ENCODE data around the gene RCAN2. TPM values are rescaled to one million over a fixed set of nuclear protein-coding genes. Genes with fewer than 3 reads are reported as not detected.

RCAN2 gene
- total RNA-seq, 1 experiment from 2014 or later, result not detected

DNA sequence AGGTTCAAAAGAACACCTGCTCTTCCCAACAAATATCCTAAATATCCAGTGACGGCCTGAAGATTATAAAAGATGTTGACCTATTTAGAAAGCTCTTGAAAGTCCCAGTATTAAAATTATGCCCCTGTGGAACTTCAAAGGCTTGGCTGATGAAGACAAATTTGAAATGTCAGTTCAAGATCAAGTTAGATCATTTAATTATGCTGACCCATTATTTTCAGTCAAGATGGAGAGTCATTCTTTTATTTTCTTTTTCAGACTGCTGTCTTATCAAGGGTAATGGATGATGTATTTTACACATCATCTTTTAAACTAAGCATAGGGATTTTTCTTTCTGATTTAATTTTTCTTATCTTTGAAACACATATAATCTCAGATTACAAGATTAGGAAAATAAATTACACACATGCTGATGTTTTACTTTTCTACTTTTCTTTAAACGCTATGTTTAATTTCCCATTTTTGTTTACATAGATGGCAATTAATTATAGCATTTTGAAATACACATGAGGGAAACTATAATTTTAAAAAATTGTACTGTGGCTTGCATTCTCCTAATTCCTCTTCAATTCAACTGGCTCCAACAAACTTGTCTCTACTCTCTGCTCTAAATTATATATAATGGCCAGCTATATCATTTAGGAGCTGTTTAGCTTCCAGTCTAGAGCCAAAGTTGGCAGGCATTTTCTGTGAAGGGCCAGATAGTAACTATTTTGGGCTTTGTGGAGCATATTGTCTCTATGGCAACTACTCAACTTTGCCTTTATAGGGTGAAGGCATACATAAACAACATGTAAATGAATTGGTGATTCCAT lies 123.7 kb downstream of the RCAN2 start:
- no peaks in the 10 kb centered on the region for H3K36me3 ChIP-seq (ENCODE audit: insufficient read depth, low read length, poor library complexity, severe bottlenecking)
- no peaks in the 10 kb centered on the region for H3K9me3 ChIP-seq (ENCODE audit: low read depth, low read length, poor library complexity, severe bottlenecking)
- H3K27me3 ChIP-seq (replicated peaks; ENCODE audit: insufficient read depth, low read depth, low read length, poor library complexity), result peaks cover 5% of the 10 kb centered on the region
- CTCF ChIA-PET, result no interaction called here
- POLR2A ChIA-PET (ENCODE audit: low non-redundant PET), result no interaction called here
- H3K27ac ChIP-seq (ENCODE audit: low read depth, low read length, poor library complexity, severe bottlenecking), result no peak overlapping the region
- TF ChIP-seq, protein P1, sequence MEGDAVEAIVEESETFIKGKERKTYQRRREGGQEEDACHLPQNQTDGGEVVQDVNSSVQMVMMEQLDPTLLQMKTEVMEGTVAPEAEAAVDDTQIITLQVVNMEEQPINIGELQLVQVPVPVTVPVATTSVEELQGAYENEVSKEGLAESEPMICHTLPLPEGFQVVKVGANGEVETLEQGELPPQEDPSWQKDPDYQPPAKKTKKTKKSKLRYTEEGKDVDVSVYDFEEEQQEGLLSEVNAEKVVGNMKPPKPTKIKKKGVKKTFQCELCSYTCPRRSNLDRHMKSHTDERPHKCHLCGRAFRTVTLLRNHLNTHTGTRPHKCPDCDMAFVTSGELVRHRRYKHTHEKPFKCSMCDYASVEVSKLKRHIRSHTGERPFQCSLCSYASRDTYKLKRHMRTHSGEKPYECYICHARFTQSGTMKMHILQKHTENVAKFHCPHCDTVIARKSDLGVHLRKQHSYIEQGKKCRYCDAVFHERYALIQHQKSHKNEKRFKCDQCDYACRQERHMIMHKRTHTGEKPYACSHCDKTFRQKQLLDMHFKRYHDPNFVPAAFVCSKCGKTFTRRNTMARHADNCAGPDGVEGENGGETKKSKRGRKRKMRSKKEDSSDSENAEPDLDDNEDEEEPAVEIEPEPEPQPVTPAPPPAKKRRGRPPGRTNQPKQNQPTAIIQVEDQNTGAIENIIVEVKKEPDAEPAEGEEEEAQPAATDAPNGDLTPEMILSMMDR (conservative IDR thresholded peaks at IDR 0.05; ENCODE audit: low read depth, low read length), result no peak
- no peak for TF ChIP-seq EZH2 (IDR thresholded peaks at IDR 0.05; ENCODE audit: borderline replicate concordance, low read depth, low read length, poor library complexity, severe bottlenecking)
- no peak overlapping the region for H3K4me3 ChIP-seq (ENCODE audit: low read depth, low read length, poor library complexity, severe bottlenecking)
- H3K4me1 ChIP-seq (ENCODE audit: insufficient read depth, low read length, poor library complexity, severe bottlenecking), result no peaks in the 10 kb centered on the region
- intact Hi-C loops (cut with micrococcal nuclease; ENCODE audit: unreplicated experiment), result no loop called here
- BruUV-seq (replicated peaks), result no TSS peak
- no peak for DNase-seq (ENCODE audit: low spot score)

DNA sequence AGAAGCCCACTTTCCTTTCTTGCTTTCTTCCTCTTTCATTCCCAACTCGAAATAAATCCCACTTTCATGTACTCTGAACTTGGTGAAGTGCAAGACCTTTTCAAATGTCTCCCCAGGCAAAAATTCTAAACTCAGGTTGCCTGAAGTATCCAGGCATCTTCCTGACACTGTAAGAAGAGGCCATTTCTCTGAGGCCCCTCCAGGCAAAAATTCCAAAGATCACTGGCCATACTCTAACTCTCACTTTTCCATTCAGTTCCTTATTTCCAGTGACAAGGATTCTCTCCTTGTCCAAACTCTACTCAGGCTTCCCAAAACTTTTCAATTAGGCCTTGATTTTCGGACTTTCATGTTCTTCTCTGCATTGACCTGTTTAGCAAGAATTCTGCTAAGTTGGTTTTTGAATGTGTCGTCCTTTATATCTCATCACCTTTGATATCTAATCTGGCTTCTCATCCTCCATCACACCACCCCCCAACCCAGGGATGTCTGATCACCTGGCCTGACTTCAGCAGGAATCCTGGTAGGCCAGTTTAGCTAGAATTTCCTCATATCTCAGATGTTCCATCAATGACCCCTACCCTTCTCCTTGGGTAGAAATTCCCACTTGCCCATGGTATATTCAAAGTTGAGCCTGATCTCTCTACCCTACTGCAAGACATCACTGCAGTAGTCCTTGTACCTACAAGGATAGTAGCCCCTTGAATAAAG lies 124.9 kb downstream of the RCAN2 start:
- ChIA-PET POLR2A (ENCODE audit: low non-redundant PET) (no interaction called here), CTCF (no interaction called here)
- no TSS peak for BruUV-seq (replicated peaks)
- H3K27ac ChIP-seq (ENCODE audit: low read depth, low read length, poor library complexity, severe bottlenecking), result no peak overlapping the region
- no peak overlapping the region for H3K4me3 ChIP-seq (ENCODE audit: low read depth, low read length, poor library complexity, severe bottlenecking)
- intact Hi-C loops (cut with micrococcal nuclease; ENCODE audit: unreplicated experiment), result no loop called here
- H3K27me3 ChIP-seq (replicated peaks; ENCODE audit: insufficient read depth, low read depth, low read length, poor library complexity), result peaks cover 7% of the 10 kb centered on the region
- H3K36me3 ChIP-seq (ENCODE audit: insufficient read depth, low read length, poor library complexity, severe bottlenecking), result no peaks in the 10 kb centered on the region
- TF ChIP-seq EZH2 (IDR thresholded peaks at IDR 0.05; ENCODE audit: borderline replicate concordance, low read depth, low read length, poor library complexity, severe bottlenecking), result no peak
- TF ChIP-seq, protein P1 (conservative IDR thresholded peaks at IDR 0.05; ENCODE audit: low read depth, low read length), result no peak
- no peak for DNase-seq (ENCODE audit: low spot score)
- no peaks in the 10 kb centered on the region for H3K9me3 ChIP-seq (ENCODE audit: low read depth, low read length, poor library complexity, severe bottlenecking)
- no peaks in the 10 kb centered on the region for H3K4me1 ChIP-seq (ENCODE audit: insufficient read depth, low read length, poor library complexity, severe bottlenecking)

DNA sequence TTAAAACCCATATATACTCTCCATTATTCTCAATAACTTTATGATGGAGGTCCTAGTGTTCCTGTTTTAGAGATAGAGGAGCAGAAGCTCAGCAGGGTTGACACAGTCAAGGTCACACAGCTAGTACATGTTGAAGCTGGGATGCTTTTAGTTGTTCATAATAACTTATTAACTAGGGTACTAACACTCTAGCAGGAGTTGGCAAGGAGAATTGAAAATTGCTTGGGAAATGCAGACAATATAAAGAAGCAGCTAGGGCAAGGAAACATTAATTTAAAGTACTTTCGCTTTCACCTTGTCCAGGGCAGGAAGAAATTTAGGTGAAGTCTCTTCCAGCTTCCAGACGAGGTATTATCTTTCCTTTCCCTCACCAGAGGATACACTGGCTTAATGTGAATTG lies 133.7 kb downstream of the RCAN2 start:
- POLR2A ChIA-PET (ENCODE audit: low non-redundant PET), result no interaction called here
- Histone ChIP-seq H3K4me3 (ENCODE audit: low read depth, low read length, poor library complexity, severe bottlenecking) (no peak overlapping the region), H3K36me3 (ENCODE audit: insufficient read depth, low read length, poor library complexity, severe bottlenecking) (no peaks in the 10 kb centered on the region), H3K27me3 (replicated peaks; ENCODE audit: insufficient read depth, low read depth, low read length, poor library complexity) (peaks cover 2% of the 10 kb centered on the region), H3K4me1 (ENCODE audit: insufficient read depth, low read length, poor library complexity, severe bottlenecking) (no peaks in the 10 kb centered on the region), H3K27ac (ENCODE audit: low read depth, low read length, poor library complexity, severe bottlenecking) (no peak overlapping the region), H3K9me3 (ENCODE audit: low read depth, low read length, poor library complexity, severe bottlenecking) (no peaks in the 10 kb centered on the region)
- no peak for TF ChIP-seq EZH2 (IDR thresholded peaks at IDR 0.05; ENCODE audit: borderline replicate concordance, low read depth, low read length, poor library complexity, severe bottlenecking)
- TF ChIP-seq, protein P1 (conservative IDR thresholded peaks at IDR 0.05; ENCODE audit: low read depth, low read length), result no peak
- BruUV-seq (replicated peaks), result no TSS peak
- intact Hi-C loops (cut with micrococcal nuclease; ENCODE audit: unreplicated experiment), result no loop called here
- CTCF ChIA-PET, result no interaction called here
- DNase-seq (ENCODE audit: low spot score), result no peak

Data from A673 (cell line).